Effector memory CD4-positive, alpha-beta T cell (primary cell): Measurements from ENCODE around the gene LRRC4C.
"Not testable (repeated sequence)": the region's sequence is repeated elsewhere in the genome, so short reads cannot be mapped to it uniquely, and the experiment has no call there.

Source experiments
- DNase-seq, 3 donors: peaks; one replicate each; pipeline ENCODE4 v3.0.0-alpha.2; 2020
- H3K27ac ChIP-seq: 2 replicates; pipeline ENCODE4 v1.7.0; 2013; ENCODE audit warnings: mild to moderate bottlenecking, low read length, moderate library complexity; ENCODE audit not compliant: insufficient read depth, poor library complexity, severe bottlenecking
- H3K27me3 ChIP-seq: replicated peaks from 2 replicates; pipeline ENCODE4 v1.7.0; 2013; ENCODE audit warnings: mild to moderate bottlenecking, low read length; ENCODE audit not compliant: insufficient read depth, control insufficient read depth, poor library complexity, severe bottlenecking
- H3K36me3 ChIP-seq: 2 replicates; pipeline ENCODE4 v1.7.0; 2013; ENCODE audit warnings: mild to moderate bottlenecking, low read length, moderate library complexity; ENCODE audit not compliant: control insufficient read depth, insufficient read depth
- H3K4me1 ChIP-seq: 2 replicates; pipeline ENCODE4 v1.7.0; 2013; ENCODE audit warnings: low read length, mild to moderate bottlenecking; ENCODE audit not compliant: control insufficient read depth, insufficient read depth, poor library complexity, severe bottlenecking
- H3K4me3 ChIP-seq: 2 replicates; pipeline ENCODE4 v1.7.0; 2013; ENCODE audit warnings: low read length, low read depth, mild to moderate bottlenecking; ENCODE audit not compliant: insufficient read depth, poor library complexity, severe bottlenecking
- H3K9me3 ChIP-seq: 2 replicates; pipeline ENCODE4 v1.7.0; 2013; ENCODE audit warnings: mild to moderate bottlenecking, low read length, moderate library complexity; ENCODE audit not compliant: control insufficient read depth

The LRRC4C gene

GRCh38 chr11:41031551-41032060 is 427.8 kb downstream of the LRRC4C start:
- no peaks in the 10 kb centered on the region for H3K4me1 ChIP-seq
- no peak for DNase-seq
- H3K9me3 ChIP-seq: no peaks in the 10 kb centered on the region
- H3K27me3 ChIP-seq: no peaks in the 10 kb centered on the region
- H3K4me3 ChIP-seq: no peak overlapping the region
- no peak overlapping the region for H3K27ac ChIP-seq
- H3K36me3 ChIP-seq: no peaks in the 10 kb centered on the region

- H3K27ac ChIP-seq: no peak overlapping the region
- H3K4me1 ChIP-seq: no peaks in the 10 kb centered on the region
- H3K36me3 ChIP-seq: no peaks in the 10 kb centered on the region
- H3K9me3 ChIP-seq: no peaks in the 10 kb centered on the region
- no peak overlapping the region for H3K4me3 ChIP-seq
- DNase-seq: no peak
- H3K27me3 ChIP-seq: no peaks in the 10 kb centered on the region
These were observed 439.2 kb downstream of the LRRC4C start for GRCh38 chr11:41020259-41020658.

GRCh38 chr11:41019666-41020065 is 439.8 kb downstream of the LRRC4C start:
- not testable (repeated sequence) for DNase-seq, H3K36me3 ChIP-seq, H3K9me3 ChIP-seq, H3K4me1 ChIP-seq, H3K27ac ChIP-seq, H3K4me3 ChIP-seq, H3K27me3 ChIP-seq

GRCh38 chr11:41018224-41018623 is 441.2 kb downstream of the LRRC4C start:
- no peaks in the 10 kb centered on the region for H3K4me1 ChIP-seq
- H3K9me3 ChIP-seq: no peaks in the 10 kb centered on the region
- H3K4me3 ChIP-seq: no peak overlapping the region
- H3K27ac ChIP-seq: no peak overlapping the region
- DNase-seq: no peak
- H3K36me3 ChIP-seq: no peaks in the 10 kb centered on the region
- no peaks in the 10 kb centered on the region for H3K27me3 ChIP-seq

- H3K4me1 ChIP-seq: no peaks in the 10 kb centered on the region
- no peaks in the 10 kb centered on the region for H3K27me3 ChIP-seq
- H3K4me3 ChIP-seq: no peak overlapping the region
- no peaks in the 10 kb centered on the region for H3K9me3 ChIP-seq
- no peaks in the 10 kb centered on the region for H3K36me3 ChIP-seq
- DNase-seq: no peak
- no peak overlapping the region for H3K27ac ChIP-seq
These were observed 448.9 kb downstream of the LRRC4C start for GRCh38 chr11:41010361-41011050.

- Histone ChIP-seq H3K4me1 (no peaks in the 10 kb centered on the region), H3K4me3 (no peak overlapping the region), H3K27ac (no peak overlapping the region), H3K36me3 (no peaks in the 10 kb centered on the region), H3K27me3 (no peaks in the 10 kb centered on the region), H3K9me3 (no peaks in the 10 kb centered on the region)
- DNase-seq: no peak
These were observed 453.5 kb downstream of the LRRC4C start for GRCh38 chr11:41005986-41006385.

- no peak overlapping the region for H3K27ac ChIP-seq
- no peaks in the 10 kb centered on the region for H3K4me1 ChIP-seq
- H3K27me3 ChIP-seq: no peaks in the 10 kb centered on the region
- DNase-seq: no peak
- H3K4me3 ChIP-seq: no peak overlapping the region
- no peaks in the 10 kb centered on the region for H3K9me3 ChIP-seq
- no peaks in the 10 kb centered on the region for H3K36me3 ChIP-seq
These were observed 455.8 kb downstream of the LRRC4C start for GRCh38 chr11:41003339-41004282.

- H3K4me3 ChIP-seq: no peak overlapping the region
- DNase-seq: no peak
- no peak overlapping the region for H3K27ac ChIP-seq
- no peaks in the 10 kb centered on the region for H3K27me3 ChIP-seq
- no peaks in the 10 kb centered on the region for H3K9me3 ChIP-seq
- no peaks in the 10 kb centered on the region for H3K36me3 ChIP-seq
- no peaks in the 10 kb centered on the region for H3K4me1 ChIP-seq
These were observed 460.5 kb downstream of the LRRC4C start for GRCh38 chr11:40998920-40999319.

- Histone ChIP-seq H3K4me1 (no peaks in the 10 kb centered on the region), H3K36me3 (no peaks in the 10 kb centered on the region), H3K27ac (no peak overlapping the region), H3K4me3 (no peak overlapping the region), H3K9me3 (no peaks in the 10 kb centered on the region), H3K27me3 (no peaks in the 10 kb centered on the region)
- no peak for DNase-seq
These were observed 471.5 kb downstream of the LRRC4C start for GRCh38 chr11:40987776-40988435.
